H9 (cell line): ENCODE measurements around the gene MGMT. TPM values are rescaled to one million over a fixed set of nuclear protein-coding genes. Genes with fewer than 3 reads are reported as not detected.

Experiments used
- DNase-seq: peaks from one replicate; pipeline ENCODE4 v3.0.0-alpha.2; 2017
- H2AFZ ChIP-seq: one replicate; pipeline ENCODE4 v1.6.1; 2013; ENCODE audit warnings: mild to moderate bottlenecking, low read length, control low read depth, moderate library complexity
- H2AK5ac ChIP-seq: 2 replicates; pipeline ENCODE4 v1.6.1; 2013; ENCODE audit warnings: low read length, control low read depth, mixed read lengths; ENCODE audit not compliant: insufficient read length
- H2BK120ac ChIP-seq: one replicate; pipeline ENCODE4 v1.6.1; 2013; ENCODE audit warnings: low read depth, mild to moderate bottlenecking, low read length, control low read depth, inconsistent platforms; ENCODE audit not compliant: poor library complexity, severe bottlenecking
- H2BK12ac ChIP-seq: 2 replicates; pipeline ENCODE4 v1.6.1; 2013; ENCODE audit warnings: low read length, control low read depth, mixed read lengths, low read depth; ENCODE audit not compliant: insufficient read length
- H2BK15ac ChIP-seq: 2 replicates; pipeline ENCODE4 v1.6.1; 2013; ENCODE audit warnings: low read depth, low read length, control low read depth
- H2BK20ac ChIP-seq: one replicate; pipeline ENCODE4 v1.6.1; 2013; ENCODE audit warnings: low read depth, mild to moderate bottlenecking, low read length, control low read depth, inconsistent platforms; ENCODE audit not compliant: poor library complexity, severe bottlenecking
- H2BK5ac ChIP-seq: 2 replicates; pipeline ENCODE4 v1.6.1; 2013; ENCODE audit warnings: low read length, control low read depth, mixed read lengths; ENCODE audit not compliant: insufficient read length
- H3K14ac ChIP-seq: 2 replicates; pipeline ENCODE4 v1.6.1; 2013; ENCODE audit warnings: low read length, control low read depth; ENCODE audit not compliant: insufficient read depth
- H3K18ac ChIP-seq: 2 replicates; pipeline ENCODE4 v1.6.1; 2013; ENCODE audit warnings: low read depth, mild to moderate bottlenecking, mixed read lengths, low read length, control low read depth; ENCODE audit not compliant: insufficient read length
- H3K23ac ChIP-seq: 2 replicates; pipeline ENCODE4 v1.6.1; 2013; ENCODE audit warnings: low read length, control low read depth, mixed read lengths, low read depth; ENCODE audit not compliant: insufficient read length
- H3K23me2 ChIP-seq: 2 replicates; pipeline ENCODE4 v1.6.1; 2013; ENCODE audit warnings: low read depth, mild to moderate bottlenecking, mixed read lengths, low read length, control low read depth; ENCODE audit not compliant: insufficient read length, poor library complexity, severe bottlenecking
- H3K27ac ChIP-seq: 2 replicates; pipeline ENCODE4 v1.5.1; 2013; ENCODE audit warnings: low read length, control low read depth, mixed read lengths, low read depth; ENCODE audit not compliant: insufficient read length
- H3K27me3 ChIP-seq: 2 replicates; pipeline ENCODE4 v1.6.1; 2013; ENCODE audit warnings: low read length, control low read depth, inconsistent platforms; ENCODE audit not compliant: insufficient read depth
- H3K4ac ChIP-seq: 2 replicates; pipeline ENCODE4 v1.6.1; 2013; ENCODE audit warnings: low read depth, mild to moderate bottlenecking, control low read depth, inconsistent platforms, low read length, moderate library complexity
- H3K4me1 ChIP-seq: 2 replicates; pipeline ENCODE4 v1.6.1; 2013; ENCODE audit warnings: low read length, control low read depth, inconsistent platforms; ENCODE audit not compliant: insufficient read depth
- H3K4me2 ChIP-seq: 2 replicates; pipeline ENCODE4 v1.6.1; 2013; ENCODE audit warnings: low read length, control low read depth, mixed read lengths; ENCODE audit not compliant: insufficient read length, insufficient read depth
- H3K56ac ChIP-seq: 2 replicates; pipeline ENCODE4 v1.6.1; 2013; ENCODE audit warnings: low read depth, mild to moderate bottlenecking, mixed read lengths, low read length, control low read depth; ENCODE audit not compliant: insufficient read length
- H3K79me1 ChIP-seq: 2 replicates; pipeline ENCODE4 v1.6.1; 2013; ENCODE audit warnings: low read depth, mild to moderate bottlenecking, moderate library complexity, low read length, control low read depth, inconsistent platforms; ENCODE audit not compliant: insufficient read depth, poor library complexity, severe bottlenecking
- H3K79me2 ChIP-seq: 2 replicates; pipeline ENCODE4 v1.6.1; 2013; ENCODE audit warnings: low read length, control low read depth, inconsistent platforms; ENCODE audit not compliant: insufficient read depth
- H3K9ac ChIP-seq: 2 replicates; pipeline ENCODE4 v1.6.1; 2013; ENCODE audit warnings: low read length, control low read depth, mixed read lengths; ENCODE audit not compliant: insufficient read length; ENCODE audit errors: extremely low read depth
- H3K9me3 ChIP-seq: one replicate; pipeline ENCODE4 v1.6.1; 2013; ENCODE audit warnings: low read depth, low read length, inconsistent platforms; ENCODE audit not compliant: control insufficient read depth
- H3T11ph ChIP-seq: one replicate; pipeline ENCODE4 v1.6.1; 2013; ENCODE audit warnings: mild to moderate bottlenecking, low read length, control low read depth, inconsistent platforms
- H4K20me1 ChIP-seq: one replicate; pipeline ENCODE4 v1.6.1; 2013; ENCODE audit not compliant: control insufficient read depth, insufficient read length, insufficient read depth
- H4K5ac ChIP-seq: 2 replicates; pipeline ENCODE4 v1.6.1; 2013; ENCODE audit warnings: low read depth, mild to moderate bottlenecking, mixed read lengths, low read length, control low read depth; ENCODE audit not compliant: insufficient read length
- H4K8ac ChIP-seq: replicated peaks from 2 replicates; pipeline ENCODE4 v1.6.1; 2013; ENCODE audit warnings: low read length, control low read depth, mixed read lengths, low read depth; ENCODE audit not compliant: insufficient read length
- H4K91ac ChIP-seq: 2 replicates; pipeline ENCODE4 v1.6.1; 2013; ENCODE audit warnings: low read depth, mild to moderate bottlenecking, moderate library complexity, mixed read lengths, low read length, control low read depth; ENCODE audit not compliant: insufficient read length
- H3K27ac Mint-ChIP-seq, 3 experiments: 2 replicates in 2 of 3; 3 replicates in 1 of 3; pipeline ENCODE4 v1.8.0; 2020 to 2021; ENCODE audit warnings: mixed read lengths in 3 of 3, mild to moderate bottlenecking in 1 of 3, moderate library complexity in 1 of 3
- H3K27me3 Mint-ChIP-seq: 2 replicates; pipeline ENCODE4 v1.8.0; 2021; ENCODE audit warnings: low read depth, mild to moderate bottlenecking, moderate library complexity, mixed read lengths
- H3K36me3 Mint-ChIP-seq, 3 experiments: 2 replicates in 2 of 3; 3 replicates in 1 of 3; pipeline ENCODE4 v1.8.0; 2020 to 2021; ENCODE audit warnings: low read depth in 3 of 3, mixed read lengths in 3 of 3; ENCODE audit not compliant: insufficient read depth in 1 of 3
- H3K4me1 Mint-ChIP-seq, 2 experiments: 2 replicates each; pipeline ENCODE4 v1.8.0; 2020; ENCODE audit warnings: mixed read lengths in 2 of 2
- H3K4me3 Mint-ChIP-seq, 2 experiments: 2 replicates in 1 of 2; 3 replicates in 1 of 2; pipeline ENCODE4 v1.8.0; 2020 to 2021; ENCODE audit warnings: mild to moderate bottlenecking in 2 of 2, mixed read lengths in 2 of 2, moderate library complexity in 1 of 2
- H3K9me3 Mint-ChIP-seq, 2 experiments: 2 replicates in 1 of 2; 3 replicates in 1 of 2; pipeline ENCODE4 v1.8.0; 2020; ENCODE audit warnings: mild to moderate bottlenecking in 2 of 2, mixed read lengths in 2 of 2, moderate library complexity in 1 of 2
- WGBS: extraction: QIAGEN DNeasy Blood & Tissue Kit; methylation state at CpG from one replicate; pipeline ENCODE4 v1.1.7; 2013; ENCODE audit warnings: missing lambda C conversion rate, low lambda C conversion rate, mixed read lengths; ENCODE audit not compliant: insufficient read length; ENCODE audit errors: extremely low coverage; 5-methylcytosine and 5-hydroxymethylcytosine counted together
- total RNA-seq: library from RNA; stranded (reverse); gene quantifications from 2 replicates; pipeline ENCODE4 v1.2.1, GENCODE V29; 2021
- TF ChIP-seq, protein P1 (sequence below): fragments of 200-600 bp; sonication (generic); conservative IDR thresholded peaks from 3 replicates; pipeline ENCODE4 v1.8.0; 2021; ENCODE audit warnings: antibody characterized with exemption, mild to moderate bottlenecking

Gene MGMT
- total RNA-seq, 1 experiment from 2014 or later = 18.4 TPM

DNA sequence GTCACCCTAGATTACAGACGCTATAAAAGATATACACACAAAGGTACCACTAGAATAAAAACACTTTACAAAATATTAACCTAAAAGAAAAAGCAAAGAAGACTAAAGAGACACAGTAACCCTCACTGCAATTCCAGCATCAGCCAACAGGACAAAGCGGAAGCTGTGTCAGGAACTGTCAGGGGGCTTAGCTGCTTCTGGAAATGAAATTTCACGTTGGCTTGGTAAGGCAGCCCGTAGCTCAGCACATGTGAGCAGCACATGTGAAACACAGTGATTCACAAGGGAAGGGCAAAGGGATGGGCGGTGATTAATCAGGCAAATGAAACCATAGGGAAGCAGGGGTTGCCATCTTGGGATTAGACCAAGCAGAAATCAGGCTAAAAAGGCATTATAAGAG, 195.4 kb downstream of the MGMT start:
- no peak for DNase-seq
- Histone ChIP-seq H3K79me2 (no peaks in the 10 kb centered on the region), H3K23me2 (no peaks in the 10 kb centered on the region), H2AK5ac (no peak overlapping the region), H3K9me3 (no peaks in the 10 kb centered on the region), H2AFZ (no peak overlapping the region), H3K4me2 (no peak overlapping the region), H3K9ac (no peak overlapping the region), H3K27ac (no peak overlapping the region), H3K27me3 (no peaks in the 10 kb centered on the region), H3K14ac (no peak overlapping the region), H3T11ph (no peak overlapping the region), H4K91ac (no peak overlapping the region), H2BK20ac (no peak overlapping the region), H4K20me1 (no peaks in the 10 kb centered on the region), H3K4ac (no peak overlapping the region), H2BK5ac (no peak overlapping the region), H2BK15ac (no peak overlapping the region), H3K18ac (no peak overlapping the region), H2BK120ac (no peak overlapping the region), H3K79me1 (no peaks in the 10 kb centered on the region), H4K5ac (no peak overlapping the region), H3K4me1 (peaks cover 2% of the 10 kb centered on the region; the same call in 1 of the 2 replicates), H4K8ac (no peak overlapping the region), H3K56ac (no peak overlapping the region), H2BK12ac (no peak overlapping the region), H3K23ac (no peak overlapping the region)
- Mint-ChIP-seq H3K9me3 (peaks cover 7 to 14% of the 10 kb centered on the region in 2 experiments), H3K27ac (no peak overlapping the region; a peak in 1 of 7 replicates), H3K36me3 (peaks cover 3 to 13% (median 10%) of the 10 kb centered on the region in 3 experiments; a peak in 5 of 7 replicates), H3K27me3 (no peaks in the 10 kb centered on the region), H3K4me3 (no peak overlapping the region), H3K4me1 (peaks cover 27 to 28% of the 10 kb centered on the region in 2 experiments)
- no CpG with 5 or more reads among the region's 5 CpGs for WGBS
- TF ChIP-seq, protein P1, sequence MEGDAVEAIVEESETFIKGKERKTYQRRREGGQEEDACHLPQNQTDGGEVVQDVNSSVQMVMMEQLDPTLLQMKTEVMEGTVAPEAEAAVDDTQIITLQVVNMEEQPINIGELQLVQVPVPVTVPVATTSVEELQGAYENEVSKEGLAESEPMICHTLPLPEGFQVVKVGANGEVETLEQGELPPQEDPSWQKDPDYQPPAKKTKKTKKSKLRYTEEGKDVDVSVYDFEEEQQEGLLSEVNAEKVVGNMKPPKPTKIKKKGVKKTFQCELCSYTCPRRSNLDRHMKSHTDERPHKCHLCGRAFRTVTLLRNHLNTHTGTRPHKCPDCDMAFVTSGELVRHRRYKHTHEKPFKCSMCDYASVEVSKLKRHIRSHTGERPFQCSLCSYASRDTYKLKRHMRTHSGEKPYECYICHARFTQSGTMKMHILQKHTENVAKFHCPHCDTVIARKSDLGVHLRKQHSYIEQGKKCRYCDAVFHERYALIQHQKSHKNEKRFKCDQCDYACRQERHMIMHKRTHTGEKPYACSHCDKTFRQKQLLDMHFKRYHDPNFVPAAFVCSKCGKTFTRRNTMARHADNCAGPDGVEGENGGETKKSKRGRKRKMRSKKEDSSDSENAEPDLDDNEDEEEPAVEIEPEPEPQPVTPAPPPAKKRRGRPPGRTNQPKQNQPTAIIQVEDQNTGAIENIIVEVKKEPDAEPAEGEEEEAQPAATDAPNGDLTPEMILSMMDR = peak; percentile 66
